ENCODE data around the gene PRDM12. TPM values are rescaled to one million over a fixed set of nuclear protein-coding genes. Genes with fewer than 3 reads are reported as not detected.

PRDM12 gene
- polyA plus RNA-seq, 1 of the 3 experiments (the other 2 are of a cell fraction), result 0.08 TPM

GRCh38 chr9:130642926-130643325 lies 21.5 kb upstream of the PRDM12 start:
- no peaks in the 10 kb centered on the region for H4K20me1 ChIP-seq (ENCODE audit: insufficient read depth)
- WGBS (ENCODE audit: low lambda C conversion rate), result 52% methylated on average over 3 of the region's 8 CpGs
- no peak overlapping the region for H2AFZ ChIP-seq (ENCODE audit: low read depth)
- no peak for DNase-seq
- no peaks in the 10 kb centered on the region for H3K9me3 ChIP-seq
- no peak overlapping the region for H3K27ac ChIP-seq (ENCODE audit: low read depth in 2 of 2, low read length in 1 of 2)
- no peaks in the 10 kb centered on the region for H3K9me2 ChIP-seq
- CTCF ChIA-PET, result no interaction called here
- H3K79me2 ChIP-seq (ENCODE audit: insufficient read depth), result no peaks in the 10 kb centered on the region
- no peaks in the 10 kb centered on the region for H3F3A ChIP-seq (replicated peaks; ENCODE audit: insufficient read depth)
- no peak overlapping the region for H3K4me2 ChIP-seq
- H3K36me3 ChIP-seq (replicated peaks in 1 of 2; ENCODE audit: control insufficient read depth in 1 of 2, insufficient read depth in 2 of 2, low read length in 1 of 2), result peaks cover 0 to 11% of the 10 kb centered on the region in 2 experiments
- no peaks in the 10 kb centered on the region for H3K4me1 ChIP-seq (ENCODE audit: control insufficient read depth in 1 of 2, insufficient read depth in 2 of 2, low read depth in 1 of 2, low read length in 1 of 2)
- TF ChIP-seq TAF1 (IDR thresholded peaks at IDR 0.05; ENCODE audit: borderline replicate concordance, low read depth, low read length) (no peak), CTCF (IDR thresholded peaks at IDR 0.05) (no peak), FOXM1 (IDR thresholded peaks at IDR 0.05; ENCODE audit: low read depth) (no peak)
- no peak overlapping the region for H3K9ac ChIP-seq
- no peaks in the 10 kb centered on the region for H3K27me3 ChIP-seq (ENCODE audit: insufficient read depth)
- no peak overlapping the region for H3K4me3 ChIP-seq (ENCODE audit: low read depth in 2 of 2, low read length in 1 of 2)
- POLR2A ChIA-PET, result no interaction called here

GRCh38 chr9:130651221-130651620 lies 13.2 kb upstream of the PRDM12 start:
- POLR2A ChIA-PET, result no interaction called here
- Histone ChIP-seq H3K4me2 (no peak overlapping the region), H3K36me3 (replicated peaks in 1 of 2; ENCODE audit: control insufficient read depth in 1 of 2, insufficient read depth in 2 of 2, low read length in 1 of 2) (no peaks in the 10 kb centered on the region), H3K27me3 (ENCODE audit: insufficient read depth) (peaks cover 9% of the 10 kb centered on the region; the same call in 1 of the 2 replicates), H3F3A (replicated peaks; ENCODE audit: insufficient read depth) (no peaks in the 10 kb centered on the region), H3K9me3 (no peaks in the 10 kb centered on the region), H3K9ac (no peak overlapping the region), H3K9me2 (no peaks in the 10 kb centered on the region), H2AFZ (ENCODE audit: low read depth) (no peak overlapping the region), H3K4me3 (ENCODE audit: low read depth in 2 of 2, low read length in 1 of 2) (no peak overlapping the region), H3K79me2 (ENCODE audit: insufficient read depth) (no peaks in the 10 kb centered on the region), H3K27ac (ENCODE audit: low read depth in 2 of 2, low read length in 1 of 2) (no peak overlapping the region), H4K20me1 (ENCODE audit: insufficient read depth) (no peaks in the 10 kb centered on the region), H3K4me1 (ENCODE audit: control insufficient read depth in 1 of 2, insufficient read depth in 2 of 2, low read depth in 1 of 2, low read length in 1 of 2) (no peaks in the 10 kb centered on the region)
- DNase-seq, result no peak
- WGBS (ENCODE audit: low lambda C conversion rate), result 71% methylated on average over 14 of the region's 15 CpGs
- no peak for TF ChIP-seq TEAD4 (IDR thresholded peaks at IDR 0.05; ENCODE audit: borderline replicate concordance, insufficient read depth)
- CTCF ChIA-PET, result interaction anchor here (0.9 to 1.1 kb wide), 4 partner anchors 9 to 50 kb away, joined by 3 to 5 read pairs (median 3); no protein-coding TSS in a partner anchor

GRCh38 chr9:130651752-130652151 lies 12.6 kb upstream of the PRDM12 start:
- Histone ChIP-seq H4K20me1 (ENCODE audit: insufficient read depth) (no peaks in the 10 kb centered on the region), H3K9me3 (no peaks in the 10 kb centered on the region), H3K9ac (no peak overlapping the region), H2AFZ (ENCODE audit: low read depth) (no peak overlapping the region), H3K4me2 (no peak overlapping the region), H3K9me2 (no peaks in the 10 kb centered on the region), H3K27ac (ENCODE audit: low read depth in 2 of 2, low read length in 1 of 2) (no peak overlapping the region), H3K4me3 (ENCODE audit: low read depth in 2 of 2, low read length in 1 of 2) (no peak overlapping the region), H3K27me3 (ENCODE audit: insufficient read depth) (peaks cover 14% of the 10 kb centered on the region; the same call in 1 of the 2 replicates), H3K79me2 (ENCODE audit: insufficient read depth) (no peaks in the 10 kb centered on the region), H3K4me1 (ENCODE audit: control insufficient read depth in 1 of 2, insufficient read depth in 2 of 2, low read depth in 1 of 2, low read length in 1 of 2) (no peaks in the 10 kb centered on the region), H3K36me3 (replicated peaks in 1 of 2; ENCODE audit: control insufficient read depth in 1 of 2, insufficient read depth in 2 of 2, low read length in 1 of 2) (no peaks in the 10 kb centered on the region), H3F3A (replicated peaks; ENCODE audit: insufficient read depth) (no peaks in the 10 kb centered on the region)
- WGBS (ENCODE audit: low lambda C conversion rate), result 74% methylated on average over 18 of the region's 18 CpGs
- TF ChIP-seq RXRA (IDR thresholded peaks at IDR 0.05; ENCODE audit: borderline replicate concordance, low read depth) (no peak), RCOR1 (IDR thresholded peaks at IDR 0.05; ENCODE audit: low read length) (no peak), SIN3A (IDR thresholded peaks at IDR 0.05; ENCODE audit: borderline replicate concordance, low read depth, low read length) (no peak), ELF1 (IDR thresholded peaks at IDR 0.05) (no peak), IRF3 (IDR thresholded peaks at IDR 0.05; ENCODE audit: low read depth, low read length) (no peak), GABPA (IDR thresholded peaks at IDR 0.05; ENCODE audit: low read depth) (no peak), TCF12 (IDR thresholded peaks at IDR 0.05) (no peak), GATA2 (CRISPR knock-in tag; IDR thresholded peaks at IDR 0.05) (no peak), USF2 (IDR thresholded peaks at IDR 0.05; ENCODE audit: borderline replicate concordance, low read depth, low read length) (no peak), NRF1 (IDR thresholded peaks at IDR 0.05; ENCODE audit: low read depth, low read length) (no peak)
- CTCF ChIA-PET, result interaction anchor here (0.9 to 1.1 kb wide), 4 partner anchors 9 to 50 kb away, joined by 3 to 5 read pairs (median 3); no protein-coding TSS in a partner anchor
- POLR2A ChIA-PET, result no interaction called here
- no peak for DNase-seq

Measured in SK-N-SH (cell line).